NCI-H1930 (cell line): ENCODE data around the gene DIPK1C.

ENCODE experiments used
- DNase-seq, 2 experiments: peaks; one replicate each; lab custom pipeline; 2025; lab: John Stamatoyannopoulos, UW

Gene DIPK1C

DNA sequence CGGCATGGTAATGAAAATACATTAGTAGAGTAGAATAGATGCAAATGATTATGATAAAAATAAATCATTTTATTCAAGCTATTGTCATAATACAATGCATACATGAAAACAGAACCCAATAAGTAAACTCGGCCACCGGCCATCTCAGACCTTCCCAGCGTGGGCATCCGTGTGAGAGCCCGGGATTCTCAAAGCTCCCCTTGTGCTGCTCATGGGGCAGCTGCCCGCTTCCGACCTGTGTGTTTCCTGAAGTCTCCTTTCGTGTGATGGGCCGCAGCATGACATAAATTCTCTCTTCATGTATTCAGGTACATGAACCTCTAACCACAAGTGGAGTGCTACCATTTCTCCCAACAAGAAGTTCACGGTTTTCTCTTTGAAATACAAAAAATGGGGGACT is 25.6 kb upstream of the DIPK1C start:
- DNase-seq, result no peak

GRCh38 chr18:74480149-74480651 is 23.1 kb upstream of the DIPK1C start:
- no peak for DNase-seq

DNA sequence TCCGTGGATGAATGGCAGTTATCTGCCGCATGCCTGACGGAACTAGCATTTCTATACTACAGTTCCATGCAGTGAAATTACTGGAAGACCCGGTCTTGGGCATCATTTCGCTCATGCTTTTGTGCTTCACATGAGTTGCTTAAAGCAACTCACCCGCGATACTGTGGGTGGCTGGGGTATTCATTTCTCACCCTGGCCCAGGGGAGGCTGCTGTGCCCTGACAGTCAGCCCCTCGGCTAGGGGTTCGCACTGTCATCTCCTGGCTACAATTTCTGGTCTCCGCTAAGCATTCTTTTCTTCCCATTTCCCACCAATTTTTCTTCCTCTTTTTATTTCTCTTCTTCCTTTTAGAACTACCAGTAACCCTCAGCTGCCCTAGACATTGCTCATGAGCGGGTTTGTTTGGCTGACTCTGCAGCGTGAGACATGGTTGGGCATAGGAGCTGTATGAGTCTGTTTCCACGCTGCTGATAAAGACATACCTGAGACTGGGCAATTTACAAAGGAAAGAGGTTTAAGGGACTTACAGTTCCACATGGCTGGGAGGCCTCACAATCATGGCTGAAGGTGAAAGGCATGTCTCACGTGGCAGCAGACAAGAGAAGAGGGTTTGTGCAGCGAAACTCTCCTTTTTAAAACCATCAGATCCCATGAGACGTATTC is 22.5 kb upstream of the DIPK1C start:
- no peak for DNase-seq

DNA sequence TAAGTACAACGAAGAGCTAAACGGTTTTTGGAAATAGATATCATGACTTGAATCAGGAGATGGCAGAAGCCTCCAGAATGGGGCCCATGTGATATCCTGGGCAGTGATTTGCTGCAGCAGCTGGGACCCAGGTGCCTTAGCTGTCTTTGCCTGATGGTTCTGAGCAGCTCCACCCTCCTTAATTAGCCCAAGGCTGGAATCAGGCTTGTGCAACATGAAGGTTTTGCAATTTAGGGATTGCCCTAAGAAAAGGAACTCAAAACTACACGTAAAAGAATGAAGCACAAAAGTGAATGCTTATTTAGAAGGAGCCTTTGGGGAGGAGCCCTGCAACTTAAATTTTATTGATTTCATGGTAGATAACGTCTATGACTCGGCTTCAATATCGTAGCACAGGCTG is 21.8 kb upstream of the DIPK1C start:
- DNase-seq, result no peak

- no peak for DNase-seq
These were observed 21.2 kb upstream of the DIPK1C start for GRCh38 chr18:74478316-74478715.

DNA sequence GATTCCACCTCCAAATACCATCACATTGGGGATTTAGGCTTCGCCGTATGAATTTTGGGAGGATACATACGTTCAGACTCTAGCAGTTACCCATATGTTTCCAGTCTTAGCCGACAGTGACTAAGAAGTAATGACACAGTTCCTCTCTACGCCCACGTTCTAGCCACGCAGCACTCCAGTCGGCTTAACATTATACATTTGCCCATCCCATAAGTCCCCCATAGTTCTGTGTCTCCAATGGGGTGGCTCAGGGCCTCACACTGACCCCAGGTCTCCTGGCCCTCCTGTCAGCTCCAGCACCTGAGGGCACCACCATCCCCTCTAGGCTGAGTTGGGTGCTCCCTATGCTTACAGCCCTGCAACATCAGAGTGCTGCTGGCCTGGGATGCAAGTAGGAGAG is 20.7 kb upstream of the DIPK1C start:
- no peak for DNase-seq

DNA sequence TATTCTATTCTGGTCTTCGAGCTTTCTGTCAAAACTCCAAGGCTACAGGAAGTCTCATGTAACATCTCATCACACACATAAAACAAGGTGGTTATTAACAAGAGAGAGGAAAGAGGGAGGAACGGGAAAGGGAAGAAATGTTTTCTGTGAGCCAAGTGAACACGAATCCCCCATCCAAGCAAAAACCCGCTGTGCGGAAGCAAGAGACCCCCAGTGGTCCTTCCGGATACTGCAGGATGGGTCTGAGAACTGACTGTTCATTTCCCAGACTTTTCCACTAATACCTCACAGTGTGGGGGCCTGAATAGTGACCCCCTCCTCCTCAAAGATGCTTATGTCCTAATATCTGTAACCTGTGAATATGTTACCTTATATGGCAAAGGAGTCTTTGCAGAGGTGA is 19.0 kb upstream of the DIPK1C start:
- peak in 1 of 2 experiments; percentile 22 for DNase-seq

DNA sequence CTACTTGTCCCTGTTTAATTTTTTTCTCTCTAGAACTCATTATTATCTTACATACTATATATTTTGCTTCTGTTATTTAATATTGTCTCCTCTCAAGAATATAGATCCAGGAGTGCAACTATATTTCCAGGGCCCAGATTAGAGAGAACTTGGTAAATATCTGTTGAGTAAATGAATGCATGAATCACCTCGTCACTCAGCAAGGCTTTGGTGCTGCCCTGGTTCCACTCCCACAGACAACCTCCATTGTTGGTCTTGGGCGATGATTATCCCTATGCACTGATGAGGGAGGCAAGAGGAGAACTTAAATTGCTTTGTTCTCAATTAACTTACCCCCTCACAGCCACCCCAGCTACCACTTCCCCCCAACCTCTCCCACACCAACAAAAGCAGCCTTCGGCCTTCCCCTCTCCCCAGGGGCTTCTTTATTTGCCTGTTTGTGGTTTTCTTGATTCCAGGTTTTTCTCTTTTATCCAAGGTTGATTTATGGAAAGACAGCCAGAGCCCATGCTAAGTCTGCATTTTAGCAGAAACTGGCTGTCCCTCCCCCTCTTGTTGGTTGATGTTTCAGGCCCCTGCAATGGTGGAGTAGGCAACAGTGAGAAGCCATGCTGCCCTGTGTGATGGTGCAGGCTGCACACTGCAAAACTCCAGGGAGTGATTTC is 17.0 kb upstream of the DIPK1C start:
- no peak for DNase-seq

- DNase-seq, result no peak
These were observed 15.2 kb upstream of the DIPK1C start for GRCh38 chr18:74472312-74472711.

DNA sequence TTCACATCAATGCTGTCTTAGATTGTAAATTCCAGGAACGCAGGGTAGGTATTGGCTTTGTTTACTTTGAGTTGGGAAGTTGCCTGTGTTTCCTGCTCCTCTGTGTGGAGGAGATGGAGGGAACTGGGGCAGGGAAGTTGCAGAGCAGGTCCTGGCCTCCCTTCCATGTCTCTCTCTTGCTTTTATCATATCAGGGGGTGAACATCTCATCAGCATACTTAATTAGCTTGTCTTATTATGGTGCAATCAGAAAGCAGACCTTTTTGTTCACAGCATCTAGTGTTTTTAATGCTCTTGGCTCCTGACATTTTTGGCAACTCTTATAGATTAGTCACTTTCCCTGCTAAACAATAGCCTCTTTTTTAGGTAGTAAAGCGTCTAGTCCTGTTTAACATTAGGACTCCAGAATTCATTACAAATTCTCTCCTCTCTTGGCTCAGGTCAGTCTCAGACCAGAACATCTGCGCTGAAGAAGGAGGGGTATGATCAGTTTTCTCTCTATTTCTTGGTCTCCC is 11.5 kb upstream of the DIPK1C start:
- no peak for DNase-seq

- DNase-seq, result no peak
These were observed 8.7 kb upstream of the DIPK1C start for GRCh38 chr18:74465775-74466174.

- no peak for DNase-seq
These were observed 6.9 kb upstream of the DIPK1C start for GRCh38 chr18:74463983-74464382.

- DNase-seq, result no peak
These were observed 6.1 kb upstream of the DIPK1C start for GRCh38 chr18:74463254-74463653.

DNA sequence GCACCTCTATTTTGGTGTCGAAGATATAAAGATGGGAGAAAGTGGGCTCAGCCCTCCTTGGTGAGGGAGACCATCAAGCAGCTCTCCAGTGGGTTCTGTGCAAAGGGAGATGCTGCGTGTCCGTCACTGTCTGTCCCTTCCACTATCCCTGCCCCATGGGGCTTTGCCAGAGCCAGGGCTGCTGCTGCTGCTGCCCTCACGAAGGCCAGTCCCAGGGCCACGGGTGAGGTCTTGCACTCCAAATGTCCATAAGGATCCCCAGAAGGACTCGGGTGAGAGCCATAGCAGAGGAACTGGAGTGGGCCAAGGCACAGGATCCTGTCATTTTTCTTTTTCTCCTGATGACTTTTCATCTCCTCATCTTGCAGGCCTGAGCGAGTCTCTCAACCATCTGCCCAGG is 3.7 kb upstream of the DIPK1C start:
- no peak for DNase-seq

DNA sequence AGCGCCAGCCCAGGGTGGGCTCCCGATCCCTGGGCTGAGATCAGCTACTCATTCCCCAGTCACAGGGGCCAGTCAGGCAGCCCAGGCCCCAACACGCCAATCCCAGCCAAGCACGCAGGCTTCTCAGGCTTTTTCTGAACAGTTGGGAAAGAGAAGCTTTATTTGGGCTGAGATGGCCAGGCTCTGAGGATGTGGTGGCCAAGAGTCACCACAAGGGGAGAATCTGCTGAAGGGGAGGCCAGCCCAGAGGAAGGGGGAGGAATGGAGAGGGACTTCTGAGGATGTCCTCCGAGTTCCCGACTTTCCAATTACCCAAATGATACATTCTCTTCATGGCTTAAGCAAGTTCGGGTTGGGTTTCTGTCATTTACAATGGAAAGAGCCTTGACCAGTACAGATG is 2.8 kb upstream of the DIPK1C start:
- no peak for DNase-seq

- no peak for DNase-seq
These were observed 765 bp upstream of the DIPK1C start for GRCh38 chr18:74457725-74458421.

DNA sequence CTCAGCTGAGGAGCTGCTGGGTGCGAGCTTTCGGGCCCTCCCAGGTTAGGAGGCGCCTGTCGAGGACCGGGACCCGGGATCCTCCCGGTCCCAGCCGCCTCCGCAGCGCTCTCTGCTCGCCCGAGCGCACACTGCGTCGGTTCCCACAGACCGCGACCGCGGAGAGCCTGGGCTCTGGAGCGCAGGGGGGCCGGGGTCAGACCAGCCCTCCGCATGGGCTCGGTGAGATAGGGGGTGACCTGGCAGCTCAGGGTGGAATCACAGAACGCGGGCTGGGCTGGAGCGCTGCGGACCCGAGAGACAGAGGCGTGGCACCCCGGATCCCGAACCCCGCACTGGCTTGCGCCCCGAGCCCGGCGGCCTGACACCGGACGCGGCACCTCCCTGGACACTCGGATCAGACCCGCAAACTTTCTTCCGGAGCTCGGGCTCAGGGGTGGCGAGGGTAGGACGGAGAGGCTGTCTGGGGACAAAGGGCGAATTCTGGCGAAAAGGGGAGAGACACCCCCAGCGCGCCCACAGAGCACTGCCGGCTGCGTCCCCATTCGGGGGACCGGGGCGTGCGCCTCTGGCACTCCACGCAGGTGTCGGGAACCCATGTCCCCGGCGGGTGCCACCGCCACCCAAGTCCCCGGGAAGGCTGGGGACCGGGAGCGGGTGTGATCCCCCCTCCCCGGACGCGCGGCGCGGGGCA is 612 bp downstream of the DIPK1C start:
- no peak for DNase-seq

DNA sequence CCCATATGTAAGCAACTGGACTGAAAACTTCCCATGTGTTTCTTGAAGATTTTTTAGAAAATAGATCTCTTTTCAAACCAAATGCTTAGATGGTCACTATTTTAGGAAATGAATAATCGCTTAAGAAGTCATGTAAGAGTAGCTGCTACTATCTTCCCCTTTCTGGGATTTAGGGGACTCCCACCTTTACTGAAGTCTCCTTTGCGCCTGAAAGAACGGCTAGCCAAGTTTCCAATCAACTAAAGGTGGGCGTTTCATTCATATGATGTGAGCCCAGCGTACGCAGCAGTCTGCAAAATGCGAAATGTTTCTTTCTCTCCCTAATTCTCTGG is 1.1 kb downstream of the DIPK1C start:
- DNase-seq, result no peak

DNA sequence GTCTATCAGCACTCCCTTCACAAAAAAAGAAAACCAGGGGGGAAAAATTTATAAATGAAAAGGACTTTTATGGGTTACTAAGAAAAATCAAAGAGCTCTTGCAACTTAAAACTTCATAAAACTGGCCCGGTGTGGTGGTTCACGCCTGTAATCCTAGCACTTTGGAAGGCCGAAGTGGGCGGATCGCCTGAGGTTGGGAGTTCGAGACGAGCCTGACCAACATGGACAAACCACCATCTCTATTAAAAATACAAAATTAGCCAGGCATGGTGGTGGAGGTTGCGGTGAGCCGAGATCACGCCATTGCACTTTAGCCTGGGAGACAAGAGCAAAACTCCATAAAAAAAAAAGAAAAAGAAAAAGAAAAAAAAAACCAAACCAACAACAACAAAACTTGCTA is 1.7 kb downstream of the DIPK1C start:
- DNase-seq, result no peak

GRCh38 chr18:74454279-74454751 is 2.8 kb downstream of the DIPK1C start:
- no peak for DNase-seq

DNA sequence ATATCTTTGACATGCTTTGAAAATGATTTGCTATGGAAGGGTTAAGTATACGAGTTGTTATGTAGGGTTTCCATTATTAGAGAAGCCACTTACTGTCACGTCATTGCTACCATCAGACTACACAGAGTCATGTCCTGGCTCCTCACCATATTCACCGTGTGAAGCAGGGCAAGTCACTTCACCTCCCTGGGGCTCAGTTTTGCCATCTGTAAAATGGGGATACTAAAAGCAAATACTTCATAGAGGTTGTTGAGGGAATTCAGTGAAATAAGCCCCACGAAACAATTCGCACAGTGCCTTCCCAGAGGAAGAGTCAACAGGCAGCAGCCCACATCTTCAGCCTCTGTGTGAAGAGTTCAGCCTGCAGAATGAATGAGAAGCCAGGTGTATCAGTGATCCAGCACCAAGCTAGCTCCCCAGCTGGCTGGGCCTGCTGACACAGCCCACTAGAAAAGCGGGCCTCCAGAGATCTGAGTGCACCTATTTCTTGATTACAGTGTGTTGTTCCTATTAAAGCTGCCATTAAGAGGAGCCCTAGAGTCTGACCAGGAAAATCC is 3.4 kb downstream of the DIPK1C start:
- no peak for DNase-seq

- DNase-seq, result no peak
These were observed 4.0 kb downstream of the DIPK1C start for GRCh38 chr18:74453016-74453566.
